Muscle layer of duodenum (tissue), 2 donors: ENCODE data around the gene FAM163B.

Source experiments
- H3K27ac ChIP-seq: one replicate; pipeline ENCODE4 v1.7.0; 2013; ENCODE audit warnings: mild to moderate bottlenecking, low read length
- H3K27me3 ChIP-seq: one replicate; pipeline ENCODE4 v1.7.0; 2013; ENCODE audit warnings: low read depth, mild to moderate bottlenecking, control low read depth, low read length
- H3K36me3 ChIP-seq, 2 donors: one replicate each; pipeline ENCODE4 v1.7.0; 2013; ENCODE audit warnings: low read length in 2 of 2, control low read depth in 1 of 2, mild to moderate bottlenecking in 1 of 2; ENCODE audit not compliant: insufficient read depth in 2 of 2, control insufficient read depth in 1 of 2
- H3K4me1 ChIP-seq, 2 donors: one replicate each; pipeline ENCODE4 v1.7.0; 2013; ENCODE audit warnings: low read length in 2 of 2, mild to moderate bottlenecking in 2 of 2, control low read depth in 1 of 2, moderate library complexity in 1 of 2; ENCODE audit not compliant: insufficient read depth in 2 of 2, control insufficient read depth in 1 of 2
- H3K4me3 ChIP-seq, 2 donors: one replicate each; pipeline ENCODE4 v1.7.0; 2013; ENCODE audit warnings: low read length in 2 of 2, low read depth in 1 of 2, mild to moderate bottlenecking in 1 of 2
- H3K9me3 ChIP-seq, 2 donors: one replicate each; pipeline ENCODE4 v1.7.0; 2013; ENCODE audit warnings: low read length in 2 of 2, control low read depth in 1 of 2, mild to moderate bottlenecking in 1 of 2; ENCODE audit not compliant: control insufficient read depth in 1 of 2
- donor health status: healthy.

Gene FAM163B

DNA sequence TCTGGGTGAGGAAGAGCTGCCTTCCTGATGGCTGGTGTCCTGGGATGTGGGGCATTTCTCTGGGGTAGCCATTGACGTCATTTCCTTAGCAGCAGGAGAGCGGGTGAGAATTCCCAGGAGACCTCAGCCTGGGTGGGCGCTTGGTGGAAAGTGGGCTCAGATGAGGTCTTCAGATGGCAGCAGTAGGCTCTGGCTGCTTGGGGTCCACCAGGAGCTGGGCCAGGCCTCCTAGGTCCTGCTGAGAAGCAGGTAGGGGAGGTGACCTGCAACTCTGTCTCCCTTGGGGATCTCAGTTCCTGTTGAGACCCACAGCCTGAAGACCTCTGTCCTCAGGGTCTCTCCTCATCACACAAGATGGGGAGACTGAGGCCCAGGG is 31.5 kb downstream of the FAM163B start:
- Histone ChIP-seq H3K36me3 (no peaks in the 10 kb centered on the region), H3K27ac (no peak overlapping the region), H3K4me3 (no peak overlapping the region), H3K4me1 (peaks cover 0 to 8% of the 10 kb centered on the region in 2 donors), H3K27me3 (no peaks in the 10 kb centered on the region), H3K9me3 (no peaks in the 10 kb centered on the region)

DNA sequence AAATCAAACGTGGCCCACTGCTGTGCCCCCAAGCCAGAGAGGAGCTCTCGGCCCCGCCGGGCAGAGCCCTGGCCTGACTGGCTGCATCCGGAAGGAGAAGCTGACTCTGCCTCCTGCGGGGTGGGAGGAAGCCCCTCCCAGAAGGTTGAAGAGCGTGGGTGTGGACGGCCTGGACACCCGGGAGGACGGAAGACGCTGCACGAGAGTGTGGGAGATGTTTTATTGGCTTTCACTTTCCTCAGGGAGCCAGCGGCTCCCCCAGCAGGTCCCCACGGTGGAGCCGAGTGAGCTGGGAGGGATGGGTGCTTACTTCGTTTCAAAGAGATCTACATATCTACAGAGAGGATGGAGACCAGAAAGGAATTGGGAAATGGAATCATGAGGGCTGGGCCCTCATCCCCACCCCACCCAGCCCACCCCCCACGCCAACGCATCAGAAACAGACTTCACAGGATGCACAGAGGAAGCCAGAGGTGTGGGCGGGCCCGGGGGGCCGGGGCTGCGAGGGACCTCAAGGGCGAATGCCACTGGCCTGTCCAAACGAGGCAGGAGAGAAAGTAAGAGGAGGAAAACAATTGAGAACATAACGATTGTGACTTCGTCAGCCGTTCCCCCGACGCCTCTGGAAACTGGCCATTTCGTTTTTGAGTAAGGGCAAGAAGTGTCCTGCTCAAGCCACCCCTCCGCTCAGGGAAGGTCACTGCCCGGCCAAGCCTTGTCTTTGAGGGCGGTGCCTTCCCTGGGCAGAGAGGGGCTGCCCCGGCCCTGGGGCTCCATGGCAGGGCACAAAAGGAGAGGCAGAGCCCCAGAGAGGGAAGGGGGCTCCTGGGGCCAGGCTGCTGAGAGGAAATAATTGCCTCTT is 32.1 kb downstream of the FAM163B start:
- Histone ChIP-seq H3K27ac (no peak overlapping the region), H3K9me3 (no peaks in the 10 kb centered on the region), H3K4me3 (no peak overlapping the region), H3K27me3 (no peaks in the 10 kb centered on the region), H3K4me1 (peaks cover 0 to 14% of the 10 kb centered on the region in 2 donors), H3K36me3 (no peaks in the 10 kb centered on the region)

DNA sequence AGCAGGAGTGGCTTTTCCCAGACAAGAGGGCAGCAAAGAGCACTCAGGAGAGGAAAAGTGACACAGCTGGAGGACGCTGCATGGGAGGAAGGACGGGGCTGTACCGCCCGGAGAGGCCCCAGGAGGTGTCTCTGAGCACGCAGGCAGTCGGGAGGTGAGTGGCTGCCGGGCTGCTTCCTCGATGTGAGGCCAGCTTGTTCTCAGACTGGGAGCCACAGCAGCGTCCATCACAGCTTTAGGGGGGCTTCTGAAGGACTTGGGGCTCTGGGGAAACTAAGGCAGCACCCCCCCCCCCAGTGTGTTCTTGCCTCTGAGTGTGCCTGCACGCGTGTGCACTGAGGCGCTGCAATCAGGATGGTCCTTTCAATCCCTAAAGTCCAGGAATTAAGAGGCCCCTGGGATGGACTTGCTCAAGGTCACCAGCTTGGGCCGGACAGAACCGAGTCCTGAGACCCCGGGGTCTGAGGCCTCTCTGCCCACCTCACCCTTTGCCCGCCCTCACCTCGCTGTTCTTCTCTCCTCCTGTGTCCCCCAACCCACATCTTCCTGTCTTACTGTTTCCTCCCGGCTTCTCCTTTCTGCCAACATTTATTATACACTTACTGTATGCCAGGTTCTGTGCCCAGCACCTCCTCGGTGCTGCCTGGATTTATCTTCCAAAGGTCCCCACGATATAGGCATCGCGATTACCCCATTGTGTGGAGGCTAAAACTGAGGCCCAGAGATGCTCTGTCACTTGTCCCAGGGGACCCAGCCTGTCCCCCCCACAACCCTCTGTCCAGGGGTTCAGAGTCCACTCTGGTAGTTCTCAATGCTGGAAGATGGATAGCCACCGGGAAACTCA is 32.9 kb downstream of the FAM163B start:
- H3K27ac ChIP-seq = no peak overlapping the region
- H3K4me3 ChIP-seq = no peak overlapping the region
- H3K36me3 ChIP-seq = no peaks in the 10 kb centered on the region
- no peaks in the 10 kb centered on the region for H3K9me3 ChIP-seq
- peaks cover 0 to 14% of the 10 kb centered on the region in 2 donors for H3K4me1 ChIP-seq
- no peaks in the 10 kb centered on the region for H3K27me3 ChIP-seq

DNA sequence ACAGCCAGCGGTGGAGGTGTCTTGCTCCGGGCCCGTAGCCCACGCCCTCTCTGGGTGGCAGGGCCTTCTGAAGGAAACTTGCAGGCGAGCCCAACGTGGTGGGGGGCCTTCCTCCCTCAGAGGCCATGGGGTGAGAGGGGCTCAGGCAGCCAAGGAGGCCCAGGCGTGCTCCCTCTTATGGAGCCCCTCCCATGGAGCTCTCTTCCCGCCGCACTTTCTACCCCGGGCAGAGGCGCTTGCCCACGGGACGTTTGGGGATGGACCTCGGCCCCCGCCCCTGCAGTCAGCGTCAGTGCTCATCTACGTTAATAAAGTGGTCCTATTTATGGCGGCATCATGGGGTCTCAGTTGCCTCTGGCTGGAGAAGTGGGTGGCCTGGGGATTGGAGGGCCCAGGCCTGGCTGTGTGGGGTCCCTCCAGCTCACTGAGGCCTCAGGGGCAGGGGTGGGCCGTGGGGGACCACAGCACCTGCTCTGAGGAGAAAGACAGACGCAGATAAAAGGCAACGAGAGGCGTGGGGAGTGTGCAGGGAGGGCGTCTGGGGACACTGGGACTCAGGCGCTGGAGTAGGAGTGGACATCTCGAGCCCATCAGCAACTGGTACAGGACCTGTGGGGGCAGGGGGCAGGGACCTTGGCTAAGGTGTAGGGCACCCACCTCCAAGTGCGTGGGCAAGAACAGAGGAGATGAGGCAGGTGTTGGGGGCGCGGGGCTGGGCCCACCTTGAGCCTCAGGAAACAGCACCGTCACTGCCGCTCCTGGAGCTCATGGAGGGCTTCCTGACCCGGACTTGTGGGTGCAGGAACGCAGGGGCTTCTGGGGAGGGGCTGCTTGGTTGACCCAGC is 33.8 kb downstream of the FAM163B start:
- H3K9me3 ChIP-seq = no peaks in the 10 kb centered on the region
- H3K4me1 ChIP-seq = peaks cover 0 to 14% of the 10 kb centered on the region in 2 donors
- H3K27ac ChIP-seq = no peak overlapping the region
- no peaks in the 10 kb centered on the region for H3K36me3 ChIP-seq
- no peak overlapping the region for H3K4me3 ChIP-seq
- H3K27me3 ChIP-seq = no peaks in the 10 kb centered on the region

DNA sequence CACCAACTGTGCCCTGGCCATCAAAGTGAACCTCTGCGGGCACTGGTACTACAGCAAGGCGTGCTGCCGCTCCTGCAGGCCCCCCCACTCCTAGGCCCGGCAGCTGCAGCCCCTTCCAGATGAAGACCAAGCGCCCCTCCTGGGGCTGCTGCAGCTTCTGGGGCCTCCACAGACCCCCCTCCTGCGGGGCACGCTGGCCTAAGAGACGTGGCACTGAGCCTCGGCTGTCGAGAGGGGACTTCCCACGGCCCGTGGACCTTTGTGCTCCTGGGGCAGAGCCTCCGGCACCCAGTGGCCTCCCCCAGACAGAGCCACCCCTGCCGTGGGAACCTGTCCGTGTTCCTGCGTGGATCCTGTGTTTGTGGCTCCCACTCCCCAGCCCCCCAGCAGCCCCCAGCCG is 34.4 kb downstream of the FAM163B start:
- Histone ChIP-seq H3K4me1 (peaks cover 0 to 14% of the 10 kb centered on the region in 2 donors), H3K27ac (no peak overlapping the region), H3K9me3 (no peaks in the 10 kb centered on the region), H3K4me3 (no peak overlapping the region), H3K36me3 (no peaks in the 10 kb centered on the region), H3K27me3 (no peaks in the 10 kb centered on the region)

DNA sequence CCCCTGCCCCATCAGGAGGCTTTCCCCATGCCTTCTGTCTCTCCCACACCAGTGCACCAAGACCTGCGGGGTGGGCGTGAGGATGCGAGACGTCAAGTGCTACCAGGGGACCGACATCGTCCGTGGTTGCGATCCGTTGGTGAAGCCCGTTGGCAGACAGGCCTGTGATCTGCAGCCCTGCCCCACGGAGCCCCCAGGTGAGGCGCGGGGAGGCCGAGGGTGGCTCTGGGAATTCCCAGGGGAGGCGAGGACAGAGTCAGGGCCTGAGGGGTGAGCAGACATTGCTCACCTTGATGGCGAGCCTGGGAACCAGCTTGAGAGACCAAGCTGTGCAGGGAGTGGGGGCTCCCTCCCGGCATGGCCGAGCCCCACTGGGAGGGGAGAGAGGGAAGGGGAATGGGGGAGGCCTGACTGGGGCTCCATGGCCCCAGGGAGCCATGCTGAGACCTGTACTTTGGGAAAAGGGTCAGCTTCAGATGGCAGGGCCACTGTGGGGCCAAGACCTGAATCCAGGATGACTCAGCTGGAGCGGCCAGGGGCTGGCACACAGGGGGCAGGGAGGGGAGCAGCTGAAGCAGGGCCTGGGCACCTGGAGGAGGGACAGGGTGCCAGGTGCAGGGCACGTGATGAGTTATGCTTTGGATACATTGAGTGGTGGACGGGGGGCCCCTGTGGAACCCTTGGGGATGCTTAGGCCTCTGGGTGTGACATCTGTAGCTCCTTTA is 35.2 kb downstream of the FAM163B start:
- Histone ChIP-seq H3K4me3 (no peak overlapping the region), H3K9me3 (no peaks in the 10 kb centered on the region), H3K27me3 (no peaks in the 10 kb centered on the region), H3K4me1 (peaks cover 0 to 14% of the 10 kb centered on the region in 2 donors), H3K36me3 (no peaks in the 10 kb centered on the region), H3K27ac (no peak overlapping the region)

DNA sequence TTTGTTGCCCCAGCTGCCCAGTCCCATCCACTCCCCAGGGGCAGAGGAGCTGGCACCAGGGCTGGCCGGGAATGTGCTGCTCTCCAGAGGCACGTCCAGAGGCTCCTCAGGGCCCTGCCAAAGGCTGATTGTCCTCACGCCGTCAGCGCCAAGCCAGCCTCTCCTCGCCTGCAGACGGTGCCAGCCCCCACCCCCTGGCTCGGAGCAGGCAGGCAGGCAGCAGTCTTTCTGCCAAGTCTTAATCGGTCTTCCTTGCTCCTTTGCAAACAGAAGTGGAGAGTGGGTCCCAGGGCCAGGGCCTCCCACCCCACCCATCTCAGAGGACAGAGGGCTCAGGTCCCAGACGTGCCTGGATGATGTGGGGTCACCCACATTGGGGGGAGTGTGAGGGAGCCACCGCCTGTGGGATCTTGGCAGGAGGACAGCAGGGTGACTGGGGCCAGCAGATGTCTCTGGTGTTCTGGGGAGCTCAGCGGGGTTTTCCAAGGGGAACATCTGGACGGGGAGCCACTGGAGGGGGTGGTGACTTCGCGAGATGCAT is 36.3 kb downstream of the FAM163B start:
- H3K27ac ChIP-seq = no peak overlapping the region
- no peak overlapping the region for H3K4me3 ChIP-seq
- H3K27me3 ChIP-seq = no peaks in the 10 kb centered on the region
- H3K36me3 ChIP-seq = no peaks in the 10 kb centered on the region
- H3K4me1 ChIP-seq = peaks cover 0 to 14% of the 10 kb centered on the region in 2 donors
- no peaks in the 10 kb centered on the region for H3K9me3 ChIP-seq

DNA sequence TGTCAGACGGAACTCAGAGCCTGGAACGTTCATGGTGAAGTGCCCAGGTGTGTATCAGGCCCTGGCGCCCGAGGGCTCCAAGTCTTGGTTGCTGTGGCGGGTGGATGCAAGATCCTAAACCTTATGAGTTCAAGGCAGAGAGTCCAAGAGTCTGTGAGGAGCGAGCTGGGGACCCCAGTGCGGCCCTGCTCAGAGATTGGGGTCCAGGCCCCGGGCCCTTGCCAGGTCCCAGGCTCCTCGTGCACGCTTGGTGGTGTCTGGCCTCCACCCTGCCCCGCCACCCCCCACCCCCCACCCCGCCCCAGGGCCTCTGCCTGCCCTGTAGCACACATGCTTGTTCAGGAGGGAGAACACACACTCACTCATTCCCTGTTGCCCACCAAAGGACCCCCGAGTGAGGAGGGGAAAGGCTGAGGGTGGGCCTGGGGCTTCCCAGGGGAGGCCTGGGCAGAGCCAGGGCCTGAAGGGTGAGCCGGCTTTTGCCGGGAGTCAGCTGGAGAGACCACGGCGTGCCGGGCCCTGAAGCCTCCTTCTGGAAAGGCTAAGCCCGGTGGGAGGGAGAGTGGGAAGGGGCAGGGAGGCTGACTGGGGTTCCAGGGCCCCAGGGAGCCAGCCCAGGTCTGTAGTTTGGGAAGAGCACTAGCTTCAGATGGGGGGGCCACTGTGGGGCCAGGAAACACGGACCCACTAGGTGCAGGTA is 37.1 kb downstream of the FAM163B start:
- Histone ChIP-seq H3K9me3 (no peaks in the 10 kb centered on the region), H3K4me1 (peaks cover 0 to 14% of the 10 kb centered on the region in 2 donors), H3K4me3 (no peak overlapping the region), H3K27ac (no peak overlapping the region), H3K36me3 (no peaks in the 10 kb centered on the region), H3K27me3 (no peaks in the 10 kb centered on the region)

DNA sequence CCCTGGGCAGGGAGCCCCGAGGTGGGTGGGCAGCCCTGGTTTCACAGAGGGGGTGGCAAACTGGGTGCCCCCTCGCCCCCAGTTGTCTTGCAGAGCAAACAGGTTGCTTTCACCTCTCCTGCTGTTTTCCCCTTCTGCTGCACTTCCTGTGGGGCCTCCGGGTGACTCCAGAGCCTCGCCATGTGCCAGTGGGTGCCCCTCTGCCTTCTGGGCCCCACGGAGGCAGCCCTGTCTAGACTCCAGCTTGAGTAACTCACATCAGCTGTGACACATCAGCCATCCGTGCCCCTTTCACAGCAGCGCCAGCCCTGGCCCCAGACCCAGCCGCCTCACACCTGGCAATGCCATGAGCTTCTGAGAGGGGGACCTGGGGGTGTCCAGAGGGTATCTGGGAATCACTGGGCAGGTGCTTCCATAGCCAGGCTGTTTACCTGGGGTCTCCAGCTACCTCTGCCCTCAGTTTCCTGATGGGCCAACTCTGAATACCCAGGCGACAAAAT is 37.7 kb downstream of the FAM163B start:
- no peak overlapping the region for H3K4me3 ChIP-seq
- no peaks in the 10 kb centered on the region for H3K27me3 ChIP-seq
- no peaks in the 10 kb centered on the region for H3K9me3 ChIP-seq
- no peaks in the 10 kb centered on the region for H3K36me3 ChIP-seq
- peaks cover 0 to 14% of the 10 kb centered on the region in 2 donors for H3K4me1 ChIP-seq
- no peak overlapping the region for H3K27ac ChIP-seq

DNA sequence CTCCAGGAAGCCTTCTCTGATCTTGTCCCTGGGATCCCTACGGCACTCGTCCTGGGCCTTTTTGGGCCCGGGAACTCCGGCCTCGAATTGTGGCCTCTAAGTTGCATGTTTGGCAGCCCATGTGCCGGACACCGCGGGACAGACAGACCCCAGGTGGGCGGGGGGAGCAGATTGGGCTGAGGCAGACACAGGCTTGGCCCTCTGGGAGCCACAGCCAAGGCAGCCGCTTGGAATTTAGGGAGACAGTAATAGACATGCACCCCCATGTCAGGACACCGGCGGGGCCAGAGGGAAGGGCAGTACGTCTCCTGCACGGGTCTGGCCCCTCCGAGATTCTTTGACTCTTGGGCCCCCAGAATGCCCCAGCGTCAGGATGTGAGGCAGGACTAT is 38.5 kb downstream of the FAM163B start:
- no peak overlapping the region for H3K4me3 ChIP-seq
- no peaks in the 10 kb centered on the region for H3K27me3 ChIP-seq
- H3K27ac ChIP-seq = no peak overlapping the region
- H3K4me1 ChIP-seq = peaks cover 0 to 18% of the 10 kb centered on the region in 2 donors
- no peaks in the 10 kb centered on the region for H3K36me3 ChIP-seq
- no peaks in the 10 kb centered on the region for H3K9me3 ChIP-seq
